HG03521 (cell line): ENCODE measurements around the gene TCN2.
"Not testable (repeated sequence)": the region's sequence is repeated elsewhere in the genome, so short reads cannot be mapped to it uniquely, and the experiment has no call there.

Experiments
- ATAC-seq: cut with Tn5 transposase; IDR thresholded peaks from one replicate; pipeline ENCODE4 v1.9.1; 2021; ENCODE audit warnings: mild to moderate bottlenecking, moderate library complexity; ENCODE audit not compliant: unreplicated experiment

Gene TCN2

DNA sequence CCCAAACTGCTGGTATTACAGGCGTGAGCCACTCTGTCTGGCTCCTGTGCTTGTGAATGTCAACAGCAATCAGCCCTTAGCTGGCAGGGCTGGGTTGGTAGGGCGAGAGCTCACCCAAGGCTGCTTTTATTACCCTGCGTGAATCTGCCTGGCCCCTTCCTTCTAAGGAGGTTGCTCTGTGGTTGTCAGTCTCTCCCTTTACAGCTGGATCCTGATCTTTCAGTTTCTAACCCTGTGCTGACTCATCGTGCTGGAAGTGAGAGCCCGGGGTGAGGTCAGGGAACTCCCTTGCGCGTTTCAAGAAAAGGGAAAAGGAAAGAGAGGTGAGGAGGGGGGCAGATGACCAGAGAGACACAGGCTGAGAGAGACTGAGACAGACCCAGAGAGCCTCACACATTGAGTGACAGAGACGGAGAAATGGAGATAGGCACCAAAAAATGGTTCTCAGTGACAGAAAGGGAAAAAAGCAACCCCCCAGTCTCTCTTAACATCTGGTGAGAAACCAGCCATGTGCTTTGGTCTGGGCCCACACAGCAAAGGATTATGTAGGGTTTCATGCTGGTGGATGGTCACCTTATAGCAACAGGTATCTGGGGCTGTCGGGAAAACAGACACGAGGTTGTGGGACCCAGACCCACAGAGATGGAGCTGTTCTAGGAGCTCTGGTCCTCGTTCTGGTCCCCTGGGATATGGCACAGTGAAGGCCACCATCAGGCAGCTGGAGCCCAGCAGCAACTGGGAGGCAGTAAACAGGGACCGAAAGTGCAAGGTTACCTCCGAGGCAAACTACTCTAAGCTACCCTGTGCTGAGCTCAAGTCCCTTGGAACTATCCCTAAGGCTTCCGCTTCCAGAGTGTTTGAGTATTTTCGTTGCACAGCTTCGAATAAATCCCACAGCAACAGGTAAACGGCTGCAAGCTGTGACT lies 2.5 kb downstream of the TCN2 start:
- no peak for ATAC-seq

DNA sequence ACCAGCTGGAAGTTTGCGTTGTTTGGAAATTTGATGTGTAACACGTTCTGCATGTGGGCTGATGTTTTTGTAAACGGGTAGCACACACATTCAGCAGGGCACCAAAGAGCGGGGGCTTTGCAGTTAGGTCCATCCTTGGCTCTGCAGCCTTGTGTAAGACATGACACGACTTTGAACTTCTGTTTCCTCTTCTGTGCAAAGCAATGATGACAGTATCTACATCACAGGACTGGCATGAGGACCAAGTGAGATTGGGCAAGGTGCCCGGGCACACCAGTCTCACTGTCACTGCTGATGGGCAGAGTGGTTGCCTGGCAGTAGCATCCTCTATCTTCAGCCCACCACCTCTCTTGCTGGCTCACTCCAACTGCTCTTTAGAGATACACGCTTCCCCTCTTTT lies 3.3 kb downstream of the TCN2 start:
- ATAC-seq, result no peak

DNA sequence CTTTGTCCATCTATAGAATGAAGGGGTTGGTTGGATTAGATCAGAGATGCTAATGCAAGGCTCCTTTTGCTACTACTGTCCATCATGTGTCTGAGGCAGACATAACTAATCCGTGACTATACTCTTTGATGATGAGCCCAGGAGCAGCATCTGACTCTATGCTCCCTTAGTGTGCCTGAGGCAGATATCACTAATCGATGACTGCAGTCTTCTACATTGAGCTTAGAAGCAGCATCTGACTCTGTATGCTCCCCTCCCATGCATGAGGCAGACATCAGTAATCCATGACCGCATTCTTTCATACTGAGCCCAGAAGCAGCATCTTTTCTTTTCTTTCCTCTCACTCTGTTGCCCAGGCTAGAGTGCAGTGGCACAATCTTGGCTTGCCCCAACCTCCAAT lies 4.2 kb downstream of the TCN2 start:
- ATAC-seq, result no peak

DNA sequence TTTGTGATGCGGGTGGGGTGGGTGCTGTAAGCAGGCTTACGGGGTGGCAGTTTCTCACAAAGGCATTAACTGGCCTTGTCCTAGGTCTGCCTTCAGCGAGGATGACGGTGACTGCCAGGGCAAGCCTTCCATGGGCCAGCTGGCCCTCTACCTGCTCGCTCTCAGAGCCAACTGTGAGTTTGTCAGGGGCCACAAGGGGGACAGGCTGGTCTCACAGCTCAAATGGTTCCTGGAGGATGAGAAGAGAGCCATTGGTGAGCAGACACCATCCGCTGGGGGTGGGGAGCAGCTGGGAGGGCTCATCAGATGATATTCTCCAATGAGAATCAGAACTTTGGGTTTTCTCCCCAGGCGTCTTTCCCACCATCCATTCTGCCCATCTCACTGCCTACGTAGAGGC lies 5.8 kb downstream of the TCN2 start:
- ATAC-seq, result no peak

DNA sequence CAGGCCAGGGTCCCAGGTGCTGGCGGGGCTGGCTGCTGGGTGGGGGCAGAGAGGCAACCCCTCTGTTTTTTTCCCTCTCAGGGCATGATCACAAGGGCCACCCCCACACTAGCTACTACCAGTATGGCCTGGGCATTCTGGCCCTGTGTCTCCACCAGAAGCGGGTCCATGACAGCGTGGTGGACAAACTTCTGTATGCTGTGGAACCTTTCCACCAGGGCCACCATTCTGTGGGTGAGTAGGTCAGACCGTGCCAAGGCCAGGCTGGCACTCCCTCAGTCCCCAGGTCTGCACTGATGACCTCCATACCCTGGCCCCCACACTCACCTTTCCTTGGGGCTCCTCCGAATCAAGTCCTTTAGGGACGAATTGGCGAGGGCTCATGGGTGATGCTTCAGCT lies 7.3 kb downstream of the TCN2 start:
- no peak for ATAC-seq

DNA sequence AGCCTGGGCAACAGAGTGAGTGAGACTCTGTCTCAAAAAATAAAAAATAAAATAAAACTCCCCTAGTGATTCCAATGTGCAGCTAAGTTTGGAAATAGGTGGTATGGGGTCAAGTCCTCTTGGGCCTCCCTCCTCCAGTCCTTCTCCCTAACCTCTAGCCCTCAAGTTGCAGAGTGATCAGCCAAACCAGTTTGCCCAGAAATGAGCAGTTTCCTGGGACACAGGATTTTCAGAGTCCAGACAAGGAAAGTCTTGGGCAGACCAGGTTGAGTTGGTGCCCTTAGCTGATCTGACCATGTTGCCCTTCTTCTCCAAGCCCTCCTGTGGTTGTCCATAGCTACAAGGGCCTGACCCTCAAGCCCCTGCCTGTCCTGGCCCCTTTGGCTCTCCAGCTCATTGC lies 7.9 kb downstream of the TCN2 start:
- no peak for ATAC-seq

DNA sequence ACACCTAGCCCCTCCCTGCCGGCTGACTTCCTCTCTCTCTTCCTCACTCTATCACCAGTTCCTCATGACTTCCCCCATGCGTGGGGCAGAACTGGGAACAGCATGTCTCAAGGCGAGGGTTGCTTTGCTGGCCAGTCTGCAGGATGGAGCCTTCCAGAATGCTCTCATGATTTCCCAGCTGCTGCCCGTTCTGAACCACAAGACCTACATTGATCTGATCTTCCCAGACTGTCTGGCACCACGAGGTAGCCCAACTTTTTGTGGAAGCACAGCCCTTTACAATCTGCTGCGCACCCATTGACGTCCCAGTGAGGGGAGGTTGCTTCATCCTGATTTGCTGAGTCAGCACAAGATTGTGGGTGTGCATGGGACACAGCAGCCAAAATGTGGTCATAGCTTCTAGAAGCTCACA lies 8.6 kb downstream of the TCN2 start:
- no peak for ATAC-seq

DNA sequence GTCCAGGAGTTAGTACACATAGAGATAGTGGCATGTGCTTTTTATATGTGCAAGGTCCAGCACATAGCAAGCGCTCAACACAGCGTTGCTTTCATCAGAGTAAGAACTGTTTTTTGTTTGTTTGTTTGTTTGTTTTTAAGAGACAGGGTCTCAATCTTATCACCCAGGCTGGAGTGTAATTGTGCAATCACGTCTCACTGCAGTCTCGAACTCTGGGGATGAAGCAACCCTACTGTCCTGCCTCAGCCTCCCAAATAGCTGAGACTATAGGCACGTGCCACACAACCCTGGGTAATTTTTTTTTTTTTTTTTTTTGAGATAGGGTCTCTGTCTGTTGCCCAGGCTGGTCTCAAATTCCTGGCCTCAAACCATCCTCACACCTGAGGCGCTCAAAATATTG lies 10.8 kb downstream of the TCN2 start:
- no peak for ATAC-seq

DNA sequence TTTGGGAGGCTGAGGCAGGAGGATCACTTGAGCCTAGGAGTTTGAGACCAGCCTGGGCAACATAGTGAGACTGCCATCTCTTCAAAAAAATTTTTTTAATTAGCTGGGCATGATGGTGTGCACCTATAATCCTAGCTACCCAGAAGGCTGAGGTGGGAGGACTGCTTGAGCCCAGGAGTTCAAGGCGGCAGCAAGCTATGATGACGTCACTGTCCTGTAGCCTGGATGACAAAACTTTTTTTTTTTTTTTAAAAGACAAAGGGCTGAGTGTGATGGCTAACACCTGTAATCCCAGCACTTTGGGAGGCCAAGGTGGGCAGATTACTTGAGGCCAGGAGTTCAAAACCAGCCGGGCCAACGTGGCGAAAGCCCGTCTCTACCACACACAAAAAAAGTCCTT lies 12.9 kb downstream of the TCN2 start:
- not testable (repeated sequence) for ATAC-seq

DNA sequence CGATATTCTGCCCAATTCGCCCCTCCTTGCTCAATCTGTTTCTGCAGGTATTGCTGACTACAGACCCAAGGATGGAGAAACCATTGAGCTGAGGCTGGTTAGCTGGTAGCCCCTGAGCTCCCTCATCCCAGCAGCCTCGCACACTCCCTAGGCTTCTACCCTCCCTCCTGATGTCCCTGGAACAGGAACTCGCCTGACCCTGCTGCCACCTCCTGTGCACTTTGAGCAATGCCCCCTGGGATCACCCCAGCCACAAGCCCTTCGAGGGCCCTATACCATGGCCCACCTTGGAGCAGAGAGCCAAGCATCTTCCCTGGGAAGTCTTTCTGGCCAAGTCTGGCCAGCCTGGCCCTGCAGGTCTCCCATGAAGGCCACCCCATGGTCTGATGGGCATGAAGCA lies 19.4 kb downstream of the TCN2 start:
- ATAC-seq, result no peak

DNA sequence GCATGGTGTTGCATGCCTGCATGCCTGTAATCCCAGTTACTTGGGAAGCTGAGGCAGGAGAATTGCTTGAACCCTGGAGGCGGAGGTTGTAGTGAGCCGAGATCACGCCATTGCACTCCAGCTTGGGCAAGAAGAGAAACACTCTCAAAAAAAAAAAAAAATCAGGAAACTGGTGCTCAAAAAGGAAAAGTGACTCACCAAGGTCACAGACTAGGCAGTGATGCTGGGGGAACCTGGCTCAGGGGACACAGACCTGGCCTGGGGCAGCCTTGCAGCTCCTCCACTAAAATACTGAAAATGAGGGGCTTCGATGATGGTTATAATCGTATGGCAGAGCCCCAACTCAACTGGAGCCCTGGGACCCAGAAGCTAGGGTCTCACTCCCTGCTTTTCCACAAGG lies 20.5 kb downstream of the TCN2 start:
- no peak for ATAC-seq

DNA sequence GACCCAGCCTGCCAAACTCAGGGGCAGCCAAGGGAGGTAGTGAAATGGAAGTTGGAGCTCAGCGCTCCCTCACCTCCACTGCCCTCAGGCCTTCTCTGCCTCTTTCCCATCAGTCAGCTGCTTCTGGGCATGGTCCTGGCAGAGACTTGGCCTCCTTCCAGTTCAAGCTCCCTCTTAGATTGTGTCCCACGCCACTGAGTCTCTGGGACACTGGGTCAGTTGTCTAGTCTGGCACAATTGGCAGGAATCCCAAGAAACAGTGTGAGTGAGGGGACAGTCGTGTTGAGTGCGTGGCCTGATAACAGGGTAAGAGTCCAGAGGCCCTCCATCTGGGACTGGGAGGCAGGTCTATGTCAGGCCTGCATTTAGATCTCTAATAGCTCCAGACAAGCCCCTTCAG lies 21.5 kb downstream of the TCN2 start:
- ATAC-seq, result no peak

DNA sequence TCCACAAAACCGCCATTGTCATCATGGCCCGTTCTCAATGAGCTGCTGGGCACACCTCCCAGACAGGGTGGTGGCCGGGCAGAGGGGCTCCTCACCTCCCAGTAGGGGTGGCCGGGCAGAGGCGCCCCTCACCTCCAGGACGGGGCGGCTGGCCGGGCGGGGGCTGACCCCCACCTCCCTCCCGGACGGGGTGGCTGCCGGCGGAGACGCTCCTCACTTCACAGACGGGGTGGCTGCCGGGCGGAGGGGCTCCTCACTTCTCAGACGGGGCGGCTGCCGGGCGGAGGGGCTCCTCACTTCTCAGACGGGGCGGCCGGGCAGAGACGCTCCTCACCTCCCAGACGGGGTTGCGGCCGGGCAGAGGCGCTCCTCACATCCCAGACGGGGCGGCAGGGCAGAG lies 24.5 kb downstream of the TCN2 start:
- ATAC-seq, result not testable (repeated sequence)

DNA sequence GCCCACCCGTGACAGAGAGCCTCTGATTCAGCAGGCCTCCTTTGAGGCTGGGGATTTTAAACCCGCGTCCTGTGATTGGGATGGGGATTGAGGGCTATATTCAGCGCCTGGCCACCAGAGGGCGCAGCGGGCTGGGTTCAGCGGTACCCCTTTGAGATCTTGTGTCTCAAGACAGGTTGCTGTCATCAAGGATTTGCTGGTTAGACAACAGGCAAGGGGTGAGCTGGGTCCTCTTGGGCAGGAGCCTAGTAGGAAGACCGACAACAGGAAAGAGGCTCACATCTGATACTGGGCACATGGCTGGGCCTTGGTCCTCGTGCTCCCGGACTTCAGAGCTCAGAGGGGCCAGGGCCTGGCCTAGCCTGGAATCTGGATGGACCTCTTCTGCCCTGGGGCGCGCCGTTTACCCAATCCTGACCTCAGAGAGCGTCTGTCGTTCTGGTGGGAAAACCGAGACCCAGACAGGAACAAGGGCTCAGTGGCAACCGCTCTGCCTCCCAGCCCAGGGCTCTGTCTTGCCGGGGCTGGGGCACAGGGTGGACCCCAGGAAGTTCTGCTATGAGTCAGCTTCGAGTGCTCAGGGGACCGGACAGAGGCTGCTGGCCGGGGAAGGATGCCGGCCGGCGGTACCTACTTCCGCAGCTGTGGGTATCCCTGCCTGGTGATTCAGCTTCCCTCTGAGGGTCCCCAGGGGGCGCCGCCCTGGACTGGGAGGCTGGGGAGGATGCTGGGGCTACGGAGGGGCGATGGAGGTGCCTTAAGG lies 27.7 kb downstream of the TCN2 start:
- ATAC-seq, result peak; percentile 47

DNA sequence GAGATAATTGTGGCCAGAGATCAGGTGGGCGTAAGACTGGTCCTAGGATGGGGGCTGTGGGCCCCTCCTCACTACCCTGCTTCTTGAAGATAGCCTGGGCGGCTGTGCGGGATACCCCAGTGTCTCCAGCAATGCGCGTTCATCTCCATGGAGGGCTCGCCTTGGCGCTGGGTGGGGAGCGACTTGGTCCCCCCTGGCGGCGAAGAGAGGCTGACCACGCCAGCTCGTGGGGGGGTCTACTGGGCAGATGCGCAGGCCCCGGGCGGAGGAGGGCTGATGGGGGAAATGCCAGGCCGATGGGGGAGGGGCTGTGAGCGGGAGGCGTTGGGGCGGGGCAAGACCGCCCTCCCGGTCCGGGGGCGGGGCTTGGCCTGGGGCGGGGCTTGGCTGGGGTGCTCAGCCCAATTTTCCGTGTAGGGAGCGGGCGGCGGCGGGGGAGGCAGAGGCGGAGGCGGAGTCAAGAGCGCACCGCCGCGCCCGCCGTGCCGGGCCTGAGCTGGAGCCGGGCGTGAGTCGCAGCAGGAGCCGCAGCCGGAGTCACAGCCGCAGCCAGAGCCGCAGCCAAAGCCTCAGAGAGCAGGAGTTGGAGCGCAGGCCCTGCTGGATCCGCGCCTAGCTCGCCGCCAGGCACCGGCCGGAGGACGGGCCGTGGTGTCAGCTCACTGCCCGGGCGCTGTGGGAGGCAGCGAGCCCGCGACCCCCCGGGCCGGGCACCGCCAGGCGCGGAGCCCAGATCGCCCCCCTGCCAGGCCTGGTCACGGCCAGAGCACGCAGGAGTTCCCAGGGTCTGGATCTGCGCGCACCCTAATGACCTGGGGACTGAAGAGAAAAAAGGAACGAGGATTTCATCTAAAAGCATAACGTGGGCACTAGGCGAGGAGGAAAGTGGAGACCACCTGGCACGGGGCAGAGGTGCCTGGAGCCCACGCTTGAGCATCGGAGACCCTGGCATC lies 28.6 kb downstream of the TCN2 start, which contains the start of gene SLC35E4:
TSS of gene SLC35E4 (plus strand) at position 509 of the 953 bp plus-strand sequence. CDS start 670 bp downstream, outside the sequence.
- ATAC-seq, result peak; percentile 59

DNA sequence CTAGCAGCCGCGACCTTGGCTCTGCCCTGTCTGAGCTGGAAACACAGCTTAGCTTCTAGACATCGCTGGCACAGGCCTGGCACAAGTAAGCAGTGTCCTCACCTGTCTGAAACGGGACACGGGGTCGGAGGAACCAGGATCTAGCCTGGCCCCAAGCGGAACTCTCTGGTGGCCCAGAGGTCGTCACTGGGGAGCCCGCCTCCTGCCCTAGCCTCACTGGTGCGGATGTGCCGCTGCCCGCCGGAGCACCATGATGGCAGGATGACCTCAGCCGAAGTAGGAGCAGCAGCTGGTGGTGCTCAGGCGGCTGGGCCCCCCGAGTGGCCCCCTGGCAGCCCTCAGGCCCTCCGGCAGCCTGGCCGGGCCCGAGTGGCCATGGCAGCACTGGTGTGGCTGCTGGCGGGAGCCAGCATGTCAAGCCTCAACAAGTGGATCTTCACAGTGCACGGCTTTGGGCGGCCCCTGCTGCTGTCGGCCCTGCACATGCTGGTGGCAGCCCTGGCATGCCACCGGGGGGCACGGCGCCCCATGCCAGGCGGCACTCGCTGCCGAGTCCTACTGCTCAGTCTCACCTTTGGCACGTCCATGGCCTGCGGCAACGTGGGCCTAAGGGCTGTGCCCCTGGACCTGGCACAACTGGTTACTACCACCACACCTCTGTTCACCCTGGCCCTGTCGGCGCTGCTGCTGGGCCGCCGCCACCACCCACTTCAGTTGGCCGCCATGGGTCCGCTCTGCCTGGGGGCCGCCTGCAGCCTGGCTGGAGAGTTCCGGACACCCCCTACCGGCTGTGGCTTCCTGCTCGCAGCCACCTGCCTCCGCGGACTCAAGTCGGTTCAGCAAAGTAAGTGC lies 29.5 kb downstream of the TCN2 start:
- ATAC-seq, result no peak

DNA sequence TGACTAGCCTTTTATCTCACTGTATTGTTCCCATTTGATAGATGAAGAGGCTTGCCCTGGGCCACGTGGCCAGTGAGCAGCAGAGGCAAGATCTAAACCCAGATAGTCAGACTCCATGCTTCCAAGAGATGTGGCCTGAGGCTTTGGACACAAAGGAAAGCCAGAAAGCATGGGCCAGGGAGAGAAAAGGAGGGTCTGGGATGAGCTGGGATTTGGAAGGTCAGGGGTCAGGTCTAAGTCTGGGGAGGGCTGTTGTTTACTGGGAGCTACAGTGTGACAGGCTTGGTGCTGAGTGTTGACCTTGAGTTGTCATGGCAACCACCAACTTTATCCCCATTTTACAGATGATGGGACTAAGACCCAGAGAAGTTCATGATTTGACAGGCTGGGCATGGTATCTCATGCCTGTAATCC lies 30.7 kb downstream of the TCN2 start:
- ATAC-seq, result no peak

DNA sequence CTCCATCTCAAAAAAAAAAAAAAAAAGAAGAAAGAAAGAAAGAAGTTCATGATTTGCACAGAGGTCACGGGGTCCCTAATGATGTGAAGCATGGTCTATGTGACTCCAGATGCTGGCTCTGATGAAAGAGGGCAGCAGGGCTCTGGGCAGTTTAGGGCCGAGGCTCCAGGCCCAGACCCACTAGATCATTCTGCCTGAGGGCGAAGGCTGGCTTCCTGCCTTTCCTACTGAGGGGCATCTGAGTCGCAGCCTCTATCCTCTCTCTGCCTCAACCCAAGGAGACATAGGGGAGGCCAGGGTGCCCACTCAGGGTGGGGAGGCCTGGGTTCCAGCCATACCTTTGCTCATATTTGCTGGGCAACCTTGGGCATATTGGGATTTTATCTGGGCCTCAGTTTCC lies 33.4 kb downstream of the TCN2 start:
- ATAC-seq, result no peak

DNA sequence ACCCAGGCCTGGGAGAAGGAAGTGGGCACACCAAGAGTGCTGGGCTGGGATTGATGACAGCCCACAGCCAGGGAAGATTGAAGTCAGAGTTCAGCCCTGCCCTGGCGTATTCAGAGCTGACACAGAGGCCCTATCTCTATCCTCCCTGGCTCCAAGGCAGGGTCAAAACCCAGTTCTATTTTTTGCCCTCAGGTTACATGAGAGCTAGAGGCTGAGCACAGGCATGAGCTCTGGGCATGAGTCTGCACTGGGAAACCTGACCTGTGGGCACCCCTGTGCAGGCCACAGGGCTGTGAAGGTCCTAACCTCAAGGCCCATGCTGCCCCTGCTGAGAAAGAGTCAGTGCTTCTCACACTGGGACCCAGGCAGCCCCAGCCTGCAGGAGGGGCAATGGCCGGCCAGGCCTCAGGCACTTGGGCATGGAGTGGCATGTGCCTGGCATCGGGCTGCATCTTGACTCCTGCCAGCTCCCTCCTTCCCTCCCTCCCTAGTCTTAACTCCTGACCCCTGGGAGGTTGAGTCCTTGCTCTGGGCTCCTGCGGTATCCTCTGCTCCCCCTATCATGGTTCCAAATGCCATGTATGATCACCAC lies 34.0 kb downstream of the TCN2 start:
- ATAC-seq, result no peak
